DOHH2 (cell line): ENCODE results near the gene CCDC138.

ENCODE experiments used
- CTCF ChIP-seq: fragments of 200-600 bp; sonication (generic); IDR thresholded peaks from one replicate; pipeline ENCODE4 v1.5.1; 2014; ENCODE audit warnings: antibody characterized with exemption, mild to moderate bottlenecking, low read depth, low read length; ENCODE audit not compliant: poor library complexity, severe bottlenecking
- EZH2phosphoT487 ChIP-seq: fragments of 200-600 bp; sonication (generic); IDR thresholded peaks from 2 replicates; pipeline ENCODE4 v1.6.1; 2017; ENCODE audit warnings: borderline replicate concordance, mild to moderate bottlenecking, antibody characterized with exemption, low read length, moderate library complexity, mixed read lengths

GRCh38 chr2:108805782-108806181, 19.2 kb downstream of the CCDC138 start:
- TF ChIP-seq CTCF (no peak), EZH2phosphoT487 (no peak)
